H1 (cell line): ENCODE data around the gene USP8. TPM values are rescaled to one million over a fixed set of nuclear protein-coding genes. Genes with fewer than 3 reads are reported as not detected.

Experiments used
- polyA plus RNA-seq, 7 experiments: library from polyadenylated mRNA; depleted of rRNA in 3 of 7; stranded (reverse) in 5 of 7; unstranded in 2 of 7; fragments of >200 nt in 5 of 7; fragments of 200-250 nt in 2 of 7; gene quantifications; 1 replicate in 5 of 7; 2 replicates in 1 of 7; 4 replicates in 1 of 7; pipeline versions ENCODE4 v1.2.1 to v1.2.3, GENCODE V29; 2011 to 2013; ENCODE audit warnings: missing spikeins in 2 of 7, mixed read lengths in 2 of 7
- small RNA-seq: library from polyadenylated mRNA; stranded (forward); fragments of <200 nt; extraction: miRNeasy Mini kit (QIAGEN cat#:217004); gene quantifications from one replicate; pipeline ENCODE3, GENCODE V24; 2013; ENCODE audit not compliant: insufficient read depth
- total RNA-seq: library from RNA; stranded (reverse); fragmentation: NEBNext Ultra II Directional; extraction: Animal tissue kit (Norgen Biotek cat#: 25700); gene quantifications from 2 replicates; pipeline ENCODE4 v1.2.1, GENCODE V29; 2021

USP8 gene
- total and polyA plus RNA-seq, 2 of the 8 experiments (the other 6 are each of a cell fraction or from before 2014, with no cell fraction given) = 19.9 to 66.2 TPM

Small RNA genes lying within 50 kb of the gene (small RNA-seq; reads per million reads assigned to genes)
- gene RNA5SP395 = 3.4 reads per million, percentile 45 among the genes with 10 or more reads in this experiment

Other genes with a start within 250 kb of the USP8 start
- 5.8 TPM in 2 replicates for gene SLC27A2, start 242.2 kb upstream of the USP8 start, total RNA-seq
- 3.6 and 5.6 TPM in 2 replicates for gene SLC27A2, start 242.2 kb upstream of the USP8 start, polyA plus RNA-seq (2011; rRNA removed)
- 0.22 TPM in 1 of 2 replicates, not detected in the other for gene HDC, start 158.7 kb upstream of the USP8 start, total RNA-seq
- gene HDC, start 158.7 kb upstream of the USP8 start, polyA plus RNA-seq (2011; rRNA removed) = 0.20 and 0.57 TPM in 2 replicates
- gene GABPB1, start 69.2 kb upstream of the USP8 start, total RNA-seq = 32.3 and 34.3 TPM in 2 replicates
- 21.1 and 24.5 TPM in 2 replicates for gene GABPB1, start 69.2 kb upstream of the USP8 start, polyA plus RNA-seq (2011; rRNA removed)
- not detected in 2 replicates for gene USP50, start 122.3 kb downstream of the USP8 start, total RNA-seq
- gene USP50, start 122.3 kb downstream of the USP8 start, polyA plus RNA-seq (2011; rRNA removed) = not detected in 2 replicates